KOPT-K1 (cell line): ENCODE results near the gene ARHGEF16.

Source experiments
- H3K27ac ChIP-seq: fragments of 200-600 bp; sonication (generic); 2 replicates; pipeline ENCODE4 v1.5.1; 2016; ENCODE audit warnings: antibody characterized with exemption, mild to moderate bottlenecking, low read depth, low read length; ENCODE audit not compliant: poor library complexity, severe bottlenecking
- H3K36me3 ChIP-seq: fragments of 200-600 bp; sonication (generic); 2 replicates; pipeline ENCODE4 v1.5.1; 2017; ENCODE audit warnings: antibody characterized with exemption, mild to moderate bottlenecking, low read length, moderate library complexity; ENCODE audit not compliant: insufficient read depth
- H3K9me3 ChIP-seq: fragments of 200-600 bp; sonication (generic); 2 replicates; pipeline ENCODE4 v1.5.1; 2017; ENCODE audit warnings: antibody characterized with exemption, low read length, mild to moderate bottlenecking; ENCODE audit not compliant: insufficient read depth, poor library complexity, severe bottlenecking

ARHGEF16 gene

GRCh38 chr1:3455670-3456448 lies 1.4 kb downstream of the ARHGEF16 start:
- Histone ChIP-seq H3K27ac (no peak overlapping the region), H3K36me3 (no peaks in the 10 kb centered on the region), H3K9me3 (no peaks in the 10 kb centered on the region)

DNA sequence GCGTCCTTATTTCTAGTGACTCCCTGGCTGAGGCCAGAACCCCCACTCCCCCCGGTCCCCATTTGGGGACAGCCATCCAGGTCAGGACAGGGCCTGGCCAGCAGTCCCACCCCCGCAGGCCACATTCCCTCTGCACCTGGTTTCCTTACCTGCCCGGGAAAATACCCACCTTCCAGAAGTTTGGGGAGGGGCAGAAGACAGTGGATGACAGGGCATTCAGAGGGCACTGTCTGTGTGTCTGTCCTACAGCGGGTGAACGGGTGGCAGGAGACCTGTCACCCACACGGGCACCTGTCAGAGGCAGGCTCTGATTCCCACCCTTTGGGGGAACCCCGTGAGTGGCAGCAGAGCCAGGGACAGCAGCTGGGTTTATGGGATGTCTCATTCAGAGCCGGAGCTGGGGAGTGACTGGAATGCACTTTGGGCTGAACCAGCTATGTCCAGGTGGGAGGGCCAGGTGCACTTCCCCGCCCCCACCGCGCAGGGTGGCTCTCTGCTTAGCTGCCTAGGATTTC lies 2.0 kb downstream of the ARHGEF16 start:
- H3K27ac ChIP-seq, result no peak overlapping the region
- H3K36me3 ChIP-seq, result no peaks in the 10 kb centered on the region
- H3K9me3 ChIP-seq, result no peaks in the 10 kb centered on the region

- Histone ChIP-seq H3K36me3 (no peaks in the 10 kb centered on the region), H3K27ac (no peak overlapping the region), H3K9me3 (no peaks in the 10 kb centered on the region)
These were observed 2.8 kb downstream of the ARHGEF16 start for GRCh38 chr1:3456964-3457909.

DNA sequence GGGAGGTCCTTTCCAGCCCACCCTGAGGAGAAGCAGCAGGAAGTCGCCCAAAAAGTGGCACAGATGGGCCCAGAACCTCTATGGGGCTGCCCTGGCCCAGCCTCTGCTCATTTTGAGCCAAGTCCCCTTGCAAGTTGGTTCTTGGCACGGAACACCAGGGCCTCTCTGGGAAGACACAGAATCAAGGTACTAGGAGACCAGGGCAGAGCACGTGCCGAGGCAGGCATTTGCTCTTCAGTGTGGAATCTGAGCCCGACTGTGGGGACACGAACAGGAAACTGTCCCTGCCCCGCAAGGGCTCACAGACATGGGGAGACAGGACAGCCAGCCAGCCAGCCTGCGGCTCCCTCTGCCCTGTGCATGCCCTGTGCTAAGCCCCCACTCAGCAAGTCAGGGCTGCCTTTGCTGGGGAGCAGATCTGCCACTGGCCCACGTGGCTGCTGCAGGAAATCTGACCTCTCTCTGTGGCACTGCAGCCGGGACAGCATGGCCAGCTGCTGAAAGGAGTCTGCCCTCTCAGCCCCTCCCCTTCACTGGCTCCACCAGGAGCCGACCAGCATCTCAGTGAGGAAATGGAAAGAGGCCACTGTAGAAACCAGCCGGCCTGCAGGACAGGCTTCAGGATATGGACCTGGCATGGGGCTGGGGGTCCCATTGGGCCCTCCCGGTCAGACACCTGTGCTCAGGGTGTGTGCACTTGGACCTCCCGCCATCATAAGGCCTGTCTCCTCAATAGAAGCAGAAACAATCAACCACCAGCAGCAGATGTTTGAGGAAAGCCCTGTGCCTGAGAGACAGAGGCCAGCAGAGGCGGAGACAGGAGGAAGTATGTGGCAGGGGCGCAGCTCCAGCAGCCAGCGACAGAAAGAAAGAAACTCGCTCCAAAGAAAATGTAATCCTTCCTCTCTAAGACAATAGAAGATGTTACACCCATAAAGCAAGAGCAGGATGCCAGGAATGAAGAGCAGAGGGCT lies 3.7 kb downstream of the ARHGEF16 start:
- Histone ChIP-seq H3K36me3 (no peaks in the 10 kb centered on the region), H3K9me3 (no peaks in the 10 kb centered on the region), H3K27ac (no peak overlapping the region)

GRCh38 chr1:3459051-3459908 lies 4.8 kb downstream of the ARHGEF16 start:
- Histone ChIP-seq H3K9me3 (no peaks in the 10 kb centered on the region), H3K36me3 (no peaks in the 10 kb centered on the region), H3K27ac (no peak overlapping the region)

- H3K27ac ChIP-seq, result no peak overlapping the region
- no peaks in the 10 kb centered on the region for H3K9me3 ChIP-seq
- H3K36me3 ChIP-seq, result no peaks in the 10 kb centered on the region
These were observed 5.6 kb downstream of the ARHGEF16 start for GRCh38 chr1:3459940-3460671.

DNA sequence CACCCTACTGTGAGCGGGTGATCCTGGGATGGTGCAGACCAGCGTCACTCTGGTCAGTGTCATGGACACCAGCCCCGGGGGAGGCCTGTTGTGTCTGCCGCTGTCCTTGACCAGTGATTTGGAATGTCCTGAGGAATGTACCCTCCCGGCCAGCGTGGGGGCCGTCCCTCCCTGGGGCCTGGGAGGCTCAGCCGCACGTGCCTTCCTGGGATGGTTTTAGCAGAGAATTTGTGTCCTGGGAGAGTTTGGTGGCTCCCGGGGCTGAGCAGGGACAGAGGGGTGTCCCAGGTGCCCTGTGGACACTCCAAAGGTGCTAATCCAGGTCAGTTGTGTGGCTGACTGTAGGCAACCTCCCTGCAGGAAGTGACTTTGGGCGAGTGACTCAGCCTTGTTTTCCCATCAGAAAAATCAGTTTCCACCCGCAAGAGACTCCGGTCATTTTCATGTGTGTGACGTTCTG lies 6.2 kb downstream of the ARHGEF16 start:
- H3K36me3 ChIP-seq, result no peaks in the 10 kb centered on the region
- no peak overlapping the region for H3K27ac ChIP-seq
- H3K9me3 ChIP-seq, result no peaks in the 10 kb centered on the region

DNA sequence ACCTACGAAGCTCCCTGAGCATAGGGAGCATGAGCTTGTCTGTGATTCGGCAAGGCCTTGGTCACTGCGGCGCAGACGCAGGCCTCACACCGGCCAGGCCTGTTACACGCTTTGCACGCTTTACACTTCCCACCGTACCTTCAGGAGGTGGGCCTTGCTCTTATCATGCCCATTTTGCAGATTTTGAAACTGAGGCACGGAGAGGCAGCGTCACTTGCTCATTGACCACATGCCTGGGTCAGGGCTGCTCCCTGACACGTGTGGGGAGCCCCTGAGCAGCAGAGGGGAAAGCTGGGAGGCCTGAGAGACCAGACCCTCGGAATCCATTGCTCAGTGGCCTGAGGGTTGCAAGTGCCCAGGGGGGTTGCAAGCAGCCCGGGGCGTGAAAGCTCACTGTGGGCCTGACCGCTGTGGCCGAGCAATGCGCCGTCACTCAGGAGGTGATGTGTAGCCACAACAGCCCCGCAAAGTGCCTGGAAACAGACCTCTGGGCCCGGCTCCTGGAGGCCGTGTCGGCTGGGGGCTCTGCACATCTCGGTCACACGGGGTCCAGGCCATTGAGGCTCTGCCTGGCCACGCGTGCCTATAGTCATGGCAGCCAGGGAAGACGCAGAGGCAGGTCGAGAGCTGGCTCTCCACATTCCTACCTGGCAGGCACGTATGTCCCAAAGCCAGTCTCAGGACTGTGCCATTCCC lies 6.9 kb downstream of the ARHGEF16 start:
- Histone ChIP-seq H3K9me3 (no peaks in the 10 kb centered on the region), H3K27ac (no peak overlapping the region), H3K36me3 (no peaks in the 10 kb centered on the region)

DNA sequence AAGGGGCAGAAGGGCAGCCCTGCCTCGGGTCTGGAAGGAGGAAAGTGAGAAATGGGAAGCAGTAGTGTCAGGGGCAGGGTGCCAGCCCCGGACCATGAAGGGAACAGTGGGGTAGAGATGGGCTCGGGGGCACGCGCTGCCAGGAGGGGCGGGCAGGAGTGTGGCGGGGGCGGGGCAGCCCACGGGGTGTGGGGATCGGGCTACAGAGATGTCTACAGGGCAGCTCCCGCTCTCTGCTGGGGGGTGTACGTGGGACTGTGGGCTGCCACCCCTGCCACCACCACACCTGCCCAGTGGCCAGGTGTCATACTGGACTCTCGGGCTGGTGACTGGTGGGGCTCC lies 7.4 kb downstream of the ARHGEF16 start:
- Histone ChIP-seq H3K27ac (no peak overlapping the region), H3K36me3 (no peaks in the 10 kb centered on the region), H3K9me3 (no peaks in the 10 kb centered on the region)

DNA sequence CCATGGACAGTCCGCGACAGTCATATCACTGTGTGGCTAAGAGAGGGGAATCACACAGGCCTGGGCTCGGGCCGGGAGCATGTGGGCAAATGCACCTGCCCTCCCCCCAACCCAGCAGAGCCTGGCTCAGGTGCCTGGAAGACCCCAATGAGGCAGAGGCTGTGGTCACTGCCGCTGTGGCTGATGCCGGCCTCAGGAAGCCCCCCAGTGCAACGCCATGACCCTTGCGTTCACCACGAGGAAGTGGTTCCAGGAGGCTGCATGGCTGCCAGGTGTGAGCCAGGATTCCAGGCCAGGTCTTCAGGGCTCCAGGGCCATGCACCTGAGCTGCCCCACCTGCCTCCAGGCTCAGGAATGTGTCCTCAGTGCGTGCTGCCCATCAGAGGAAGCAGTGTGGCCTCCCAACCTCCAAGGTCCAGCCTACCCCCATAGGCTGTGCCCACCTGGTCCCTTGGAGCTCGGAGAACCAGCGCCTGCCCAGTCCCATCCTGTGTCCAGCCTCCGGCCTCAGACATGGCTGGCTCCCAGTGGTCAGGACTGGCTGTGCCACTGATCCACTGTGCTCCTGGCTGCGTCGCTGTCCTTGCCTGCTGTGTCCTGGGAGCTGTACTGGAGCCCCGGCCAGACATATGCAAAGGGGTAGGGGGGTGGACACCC lies 8.0 kb downstream of the ARHGEF16 start:
- H3K27ac ChIP-seq, result no peak overlapping the region
- H3K9me3 ChIP-seq, result no peaks in the 10 kb centered on the region
- no peaks in the 10 kb centered on the region for H3K36me3 ChIP-seq

- H3K36me3 ChIP-seq, result no peaks in the 10 kb centered on the region
- no peaks in the 10 kb centered on the region for H3K9me3 ChIP-seq
- H3K27ac ChIP-seq, result no peak overlapping the region
These were observed 8.5 kb downstream of the ARHGEF16 start for GRCh38 chr1:3463013-3463385.

DNA sequence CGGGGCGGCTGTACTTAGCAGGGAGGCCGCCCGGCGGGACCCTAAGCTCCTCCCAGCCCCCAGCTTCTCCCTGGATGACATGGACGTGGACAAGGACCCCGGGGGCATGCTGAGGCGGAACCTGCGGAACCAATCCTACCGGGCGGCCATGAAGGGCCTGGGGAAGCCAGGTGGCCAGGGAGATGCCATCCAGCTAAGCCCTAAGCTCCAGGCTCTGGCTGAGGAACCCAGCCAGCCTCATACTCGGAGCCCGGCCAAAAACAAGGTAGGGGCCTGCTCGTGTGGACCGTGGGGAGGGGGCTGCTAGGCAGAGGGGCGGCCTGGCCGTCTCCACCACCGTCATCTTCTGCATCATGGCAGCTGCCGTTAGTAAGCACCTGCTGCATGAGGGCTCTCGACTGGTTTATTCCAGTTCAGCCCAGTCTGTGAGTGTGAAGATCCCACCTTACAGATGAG lies 9.0 kb downstream of the ARHGEF16 start:
- Histone ChIP-seq H3K27ac (no peak overlapping the region), H3K9me3 (no peaks in the 10 kb centered on the region), H3K36me3 (no peaks in the 10 kb centered on the region)
